Measurements from ENCODE around the gene PIK3R6. TPM values are rescaled to one million over a fixed set of nuclear protein-coding genes. Genes with fewer than 3 reads are reported as not detected.
"Not testable (repeated sequence)": the region's sequence is repeated elsewhere in the genome, so short reads cannot be mapped to it uniquely, and the experiment has no call there.

The PIK3R6 gene
- total RNA-seq, 1 donor from 2014 or later, result 10.1 TPM

- H3K27ac Mint-ChIP-seq, result peak overlapping the region; percentile 87
- intact Hi-C loops (cut with micrococcal nuclease), result loop anchor here (1.0 kb wide), 1 partner anchor 9 kb away; no protein-coding TSS in a partner anchor
- peaks cover 17% of the 10 kb centered on the region for H3K36me3 Mint-ChIP-seq (ENCODE audit: low read depth)
- no peaks in the 10 kb centered on the region for H3K9me3 Mint-ChIP-seq
- peak overlapping the region; percentile 90 for H3K4me3 Mint-ChIP-seq (ENCODE audit: low read depth)
- H3K27me3 Mint-ChIP-seq (ENCODE audit: low read depth), result no peaks in the 10 kb centered on the region
- DNase-seq (ENCODE audit: low spot score), result no peak
- H3K4me1 Mint-ChIP-seq (ENCODE audit: low read depth), result peaks cover 41% of the 10 kb centered on the region
Measured at GRCh38 chr17:8868092-8868491, 618 bp upstream of the PIK3R6 start.

GRCh38 chr17:8865811-8866210, 1.7 kb downstream of the PIK3R6 start:
- no peaks in the 10 kb centered on the region for H3K9me3 Mint-ChIP-seq
- peaks cover 59% of the 10 kb centered on the region for H3K4me1 Mint-ChIP-seq (ENCODE audit: low read depth)
- H3K4me3 Mint-ChIP-seq (ENCODE audit: low read depth), result peak overlapping the region; percentile 90
- DNase-seq (ENCODE audit: low spot score), result no peak
- peaks cover 32% of the 10 kb centered on the region for H3K36me3 Mint-ChIP-seq (ENCODE audit: low read depth)
- no peaks in the 10 kb centered on the region for H3K27me3 Mint-ChIP-seq (ENCODE audit: low read depth)
- intact Hi-C loops (cut with micrococcal nuclease), result no loop called here
- H3K27ac Mint-ChIP-seq, result no peak overlapping the region

- intact Hi-C loops (cut with micrococcal nuclease), result no loop called here
- no peaks in the 10 kb centered on the region for H3K27me3 Mint-ChIP-seq (ENCODE audit: low read depth)
Measured at GRCh38 chr17:8865385-8865784, 2.1 kb downstream of the PIK3R6 start.

GRCh38 chr17:8862213-8863056, 5.0 kb downstream of the PIK3R6 start:
- H3K27me3 Mint-ChIP-seq (ENCODE audit: low read depth), result no peaks in the 10 kb centered on the region
- no peaks in the 10 kb centered on the region for H3K9me3 Mint-ChIP-seq
- no peak overlapping the region for H3K4me3 Mint-ChIP-seq (ENCODE audit: low read depth)
- DNase-seq (ENCODE audit: low spot score), result no peak
- H3K27ac Mint-ChIP-seq, result peak overlapping the region; percentile 61
- H3K4me1 Mint-ChIP-seq (ENCODE audit: low read depth), result peaks cover 59% of the 10 kb centered on the region
- H3K36me3 Mint-ChIP-seq (ENCODE audit: low read depth), result peaks cover 41% of the 10 kb centered on the region
- intact Hi-C loops (cut with micrococcal nuclease), result no loop called here

More at GRCh38 chr17:8865385-8865784, 2.1 kb downstream of the PIK3R6 start:
- Mint-ChIP-seq H3K36me3 (ENCODE audit: low read depth) (peaks cover 32% of the 10 kb centered on the region), H3K9me3 (no peaks in the 10 kb centered on the region), H3K27ac (no peak overlapping the region), H3K4me1 (ENCODE audit: low read depth) (peaks cover 59% of the 10 kb centered on the region), H3K4me3 (ENCODE audit: low read depth) (peak overlapping the region; percentile 13)
- no peak for DNase-seq (ENCODE audit: low spot score)

- intact Hi-C loops (cut with micrococcal nuclease), result no loop called here
- no peak for DNase-seq (ENCODE audit: low spot score)
- H3K27ac Mint-ChIP-seq, result peak overlapping the region; percentile 88
- H3K9me3 Mint-ChIP-seq, result no peaks in the 10 kb centered on the region
- peak overlapping the region; percentile 32 for H3K4me3 Mint-ChIP-seq (ENCODE audit: low read depth)
- no peaks in the 10 kb centered on the region for H3K27me3 Mint-ChIP-seq (ENCODE audit: low read depth)
- peaks cover 42% of the 10 kb centered on the region for H3K36me3 Mint-ChIP-seq (ENCODE audit: low read depth)
- peaks cover 60% of the 10 kb centered on the region for H3K4me1 Mint-ChIP-seq (ENCODE audit: low read depth)
Measured at GRCh38 chr17:8861495-8862181, 5.8 kb downstream of the PIK3R6 start.

- H3K9me3 Mint-ChIP-seq, result no peaks in the 10 kb centered on the region
- no peak overlapping the region for H3K4me3 Mint-ChIP-seq (ENCODE audit: low read depth)
- intact Hi-C loops (cut with micrococcal nuclease), result loop anchor here (1.0 to 10.0 kb wide), 5 partner anchors 8 to 115 kb away; partner anchors contain the start of gene CCDC42
- peaks cover 61% of the 10 kb centered on the region for H3K4me1 Mint-ChIP-seq (ENCODE audit: low read depth)
- DNase-seq (ENCODE audit: low spot score), result no peak
- H3K27ac Mint-ChIP-seq, result peak overlapping the region; percentile 95
- H3K36me3 Mint-ChIP-seq (ENCODE audit: low read depth), result peaks cover 46% of the 10 kb centered on the region
- H3K27me3 Mint-ChIP-seq (ENCODE audit: low read depth), result no peaks in the 10 kb centered on the region
Measured at GRCh38 chr17:8859804-8860430, 7.6 kb downstream of the PIK3R6 start.

- H3K4me3 Mint-ChIP-seq (ENCODE audit: low read depth), result peak overlapping the region; percentile 4
- intact Hi-C loops (cut with micrococcal nuclease), result loop anchor here (1.0 to 10.0 kb wide), 5 partner anchors 9 to 114 kb away; partner anchors contain the start of gene CCDC42
- peak overlapping the region; percentile 95 for H3K27ac Mint-ChIP-seq
- no peaks in the 10 kb centered on the region for H3K9me3 Mint-ChIP-seq
- DNase-seq (ENCODE audit: low spot score), result no peak
- H3K4me1 Mint-ChIP-seq (ENCODE audit: low read depth), result peaks cover 60% of the 10 kb centered on the region
- H3K27me3 Mint-ChIP-seq (ENCODE audit: low read depth), result no peaks in the 10 kb centered on the region
- H3K36me3 Mint-ChIP-seq (ENCODE audit: low read depth), result peaks cover 47% of the 10 kb centered on the region
Measured at GRCh38 chr17:8859027-8859803, 8.3 kb downstream of the PIK3R6 start.

GRCh38 chr17:8857919-8858318, 9.6 kb downstream of the PIK3R6 start:
- Mint-ChIP-seq H3K4me1 (ENCODE audit: low read depth) (peaks cover 58% of the 10 kb centered on the region), H3K36me3 (ENCODE audit: low read depth) (peaks cover 36% of the 10 kb centered on the region), H3K9me3 (no peaks in the 10 kb centered on the region), H3K4me3 (ENCODE audit: low read depth) (peak overlapping the region; percentile 75), H3K27ac (peak overlapping the region; percentile 95), H3K27me3 (ENCODE audit: low read depth) (no peaks in the 10 kb centered on the region)
- intact Hi-C loops (cut with micrococcal nuclease), result loop anchor here (2.0 to 10.0 kb wide), 4 partner anchors 41 to 113 kb away; partner anchors contain the start of gene CCDC42
- peak; percentile 55 for DNase-seq (ENCODE audit: low spot score)

- Mint-ChIP-seq H3K27ac (peak overlapping the region; percentile 95), H3K36me3 (ENCODE audit: low read depth) (peaks cover 29% of the 10 kb centered on the region)
- intact Hi-C loops (cut with micrococcal nuclease), result loop anchor here (10.0 kb wide), 1 partner anchor 112 kb away; the partner anchor contains the start of gene CCDC42
Measured at GRCh38 chr17:8856869-8857575, 10.5 kb downstream of the PIK3R6 start.

GRCh38 chr17:8856205-8856603, 11.3 kb downstream of the PIK3R6 start:
- intact Hi-C loops (cut with micrococcal nuclease), result loop anchor here (10.0 kb wide), 1 partner anchor 111 kb away; the partner anchor contains the start of gene CCDC42
- Mint-ChIP-seq H3K4me1 (ENCODE audit: low read depth) (peaks cover 45% of the 10 kb centered on the region), H3K27ac (peak overlapping the region; percentile 52), H3K36me3 (ENCODE audit: low read depth) (peaks cover 22% of the 10 kb centered on the region)
- H3K27me3 Mint-ChIP-seq (ENCODE audit: low read depth); DNase-seq (ENCODE audit: low spot score); H3K9me3 Mint-ChIP-seq; H3K4me3 Mint-ChIP-seq (ENCODE audit: low read depth): not testable (repeated sequence)

More at GRCh38 chr17:8856869-8857575, 10.5 kb downstream of the PIK3R6 start:
- no peaks in the 10 kb centered on the region for H3K27me3 Mint-ChIP-seq (ENCODE audit: low read depth)
- no peaks in the 10 kb centered on the region for H3K9me3 Mint-ChIP-seq
- H3K4me3 Mint-ChIP-seq (ENCODE audit: low read depth), result no peak overlapping the region
- peaks cover 49% of the 10 kb centered on the region for H3K4me1 Mint-ChIP-seq (ENCODE audit: low read depth)
- no peak for DNase-seq (ENCODE audit: low spot score)

- peaks cover 42% of the 10 kb centered on the region for H3K4me1 Mint-ChIP-seq (ENCODE audit: low read depth)
- peak overlapping the region; percentile 52 for H3K27ac Mint-ChIP-seq
- intact Hi-C loops (cut with micrococcal nuclease), result loop anchor here (10.0 kb wide), 1 partner anchor 111 kb away; the partner anchor contains the start of gene CCDC42
- H3K4me3 Mint-ChIP-seq (ENCODE audit: low read depth), result no peak overlapping the region
- peaks cover 5% of the 10 kb centered on the region for H3K9me3 Mint-ChIP-seq
- peaks cover 26% of the 10 kb centered on the region for H3K36me3 Mint-ChIP-seq (ENCODE audit: low read depth)
- H3K27me3 Mint-ChIP-seq (ENCODE audit: low read depth), result no peaks in the 10 kb centered on the region
- DNase-seq (ENCODE audit: low spot score), result no peak
Measured at GRCh38 chr17:8855477-8856204, 11.8 kb downstream of the PIK3R6 start.

All from activated T-helper 2 cell treated with anti-CD3 and anti-CD28 coated beads, Interferon-gamma antibody, Interleukin-2, Interleukin-4, amounts not matched to agents 10 μg/mL and 5 μg/mL and 100 μg/mL, durations not matched to agents 14 hours and 24 hours and 36 hours (primary cell).